DND-41 (cell line): ENCODE data around the gene RRP15.

Experiments
- ATAC-seq: fragments of 200-7000 bp; cut with Tn5 transposase; 3 replicates; pipeline ENCODE4 v1.9.1; 2021; ENCODE audit warnings: low read depth; ENCODE audit not compliant: insufficient read depth
- DNase-seq: peaks from one replicate; pipeline ENCODE4 v3.0.0-alpha.2; 2020
- H2AFZ ChIP-seq: 2 replicates; pipeline ENCODE4 v1.6.0; 2012; ENCODE audit warnings: low read depth, low read length
- H3K27ac ChIP-seq: 2 replicates; pipeline ENCODE4 v1.5.1; 2012; ENCODE audit warnings: low read length, inconsistent platforms
- H3K27me3 ChIP-seq: fragments of 200-600 bp; sonication (generic); 2 replicates; pipeline ENCODE4 v1.6.0; 2012; ENCODE audit warnings: low read length, mild to moderate bottlenecking, inconsistent platforms; ENCODE audit not compliant: insufficient read depth, poor library complexity
- H3K36me3 ChIP-seq: 2 replicates; pipeline ENCODE4 v1.5.1; 2012; ENCODE audit warnings: low read length, inconsistent platforms; ENCODE audit not compliant: insufficient read depth
- H3K4me1 ChIP-seq: 2 replicates; pipeline ENCODE4 v1.5.1; 2012; ENCODE audit warnings: mild to moderate bottlenecking, low read length; ENCODE audit not compliant: insufficient read depth
- H3K4me2 ChIP-seq: 2 replicates; pipeline ENCODE4 v1.6.0; 2012; ENCODE audit warnings: mild to moderate bottlenecking, moderate library complexity, low read length, inconsistent platforms; ENCODE audit not compliant: insufficient read depth
- H3K4me3 ChIP-seq, 2 experiments: fragments of 200-600 bp in 1 of 2; shearing (Covaris generic) in 1 of 2; 2 replicates each; pipeline ENCODE4 v1.5.1; 2012 to 2016; ENCODE audit warnings: inconsistent platforms in 2 of 2, low read length in 2 of 2, mild to moderate bottlenecking in 2 of 2, low read depth in 1 of 2, moderate library complexity in 1 of 2
- H3K79me2 ChIP-seq: 2 replicates; pipeline ENCODE4 v1.6.0; 2012; ENCODE audit warnings: low read length, inconsistent platforms; ENCODE audit not compliant: insufficient read depth
- H3K9ac ChIP-seq: 2 replicates; pipeline ENCODE4 v1.6.0; 2012; ENCODE audit warnings: low read depth, mild to moderate bottlenecking, inconsistent platforms, low read length, moderate library complexity
- H3K9me3 ChIP-seq: 2 replicates; pipeline ENCODE4 v1.5.1; 2012; ENCODE audit warnings: low read length, moderate library complexity, mild to moderate bottlenecking, inconsistent platforms; ENCODE audit not compliant: insufficient read depth, severe bottlenecking
- H4K20me1 ChIP-seq: 2 replicates; pipeline ENCODE4 v1.6.0; 2012; ENCODE audit warnings: low read length; ENCODE audit not compliant: insufficient read depth
- CTCF ChIP-seq: IDR thresholded peaks from 2 replicates; pipeline ENCODE4 v1.5.1; 2012; ENCODE audit warnings: borderline replicate concordance, low read length, moderate library complexity, mild to moderate bottlenecking; ENCODE audit not compliant: poor library complexity, severe bottlenecking; ENCODE audit errors: extremely low read depth
- EZH2 ChIP-seq: IDR thresholded peaks from 3 replicates; pipeline ENCODE4 v1.6.1; 2012; ENCODE audit warnings: borderline replicate concordance, low read depth, mild to moderate bottlenecking, moderate library complexity, low read length, inconsistent platforms; ENCODE audit not compliant: severe bottlenecking

RRP15 gene

GRCh38 chr1:218368686-218369085 lies 83.6 kb downstream of the RRP15 start:
- H3K4me3 ChIP-seq, result no peak overlapping the region
- no peak overlapping the region for H2AFZ ChIP-seq
- H3K27me3 ChIP-seq, result no peaks in the 10 kb centered on the region
- no peaks in the 10 kb centered on the region for H3K36me3 ChIP-seq
- H3K4me2 ChIP-seq, result no peak overlapping the region
- no peak for TF ChIP-seq CTCF
- TF ChIP-seq EZH2, result no peak
- H4K20me1 ChIP-seq, result no peaks in the 10 kb centered on the region
- no peak overlapping the region for H3K9ac ChIP-seq
- DNase-seq, result no peak
- no peak for ATAC-seq
- H3K27ac ChIP-seq, result no peak overlapping the region
- H3K4me1 ChIP-seq, result no peaks in the 10 kb centered on the region
- H3K79me2 ChIP-seq, result no peaks in the 10 kb centered on the region
- no peaks in the 10 kb centered on the region for H3K9me3 ChIP-seq

- Histone ChIP-seq H3K4me2 (no peak overlapping the region), H3K9ac (no peak overlapping the region), H2AFZ (no peak overlapping the region), H4K20me1 (no peaks in the 10 kb centered on the region), H3K36me3 (no peaks in the 10 kb centered on the region), H3K27ac (no peak overlapping the region), H3K4me1 (no peaks in the 10 kb centered on the region), H3K4me3 (no peak overlapping the region), H3K27me3 (no peaks in the 10 kb centered on the region), H3K9me3 (no peaks in the 10 kb centered on the region), H3K79me2 (no peaks in the 10 kb centered on the region)
- DNase-seq (no peak), ATAC-seq (no peak)
- TF ChIP-seq CTCF (no peak), EZH2 (no peak)
Measured at GRCh38 chr1:218369688-218370511, 84.8 kb downstream of the RRP15 start.

GRCh38 chr1:218371927-218372672 lies 87.0 kb downstream of the RRP15 start:
- Histone ChIP-seq H3K9ac (no peak overlapping the region), H2AFZ (no peak overlapping the region), H3K79me2 (no peaks in the 10 kb centered on the region), H3K27me3 (no peaks in the 10 kb centered on the region), H3K9me3 (no peaks in the 10 kb centered on the region), H3K4me2 (no peak overlapping the region), H3K4me3 (no peak overlapping the region), H3K36me3 (no peaks in the 10 kb centered on the region), H3K27ac (no peak overlapping the region), H4K20me1 (no peaks in the 10 kb centered on the region), H3K4me1 (peaks cover 2% of the 10 kb centered on the region; the same call in 1 of the 2 replicates)
- no peak for DNase-seq
- TF ChIP-seq CTCF (no peak), EZH2 (no peak)
- ATAC-seq, result no peak
